Adrenal gland (tissue), 12 donors: ENCODE measurements around the gene ZNF350. TPM values are rescaled to one million over a fixed set of nuclear protein-coding genes. Genes with fewer than 3 reads are reported as not detected.
A peak's percentile ranks its signal among the peaks of the same experiment; 100 is the strongest.
"Not testable (repeated sequence)": the region's sequence is repeated elsewhere in the genome, so short reads cannot be mapped to it uniquely, and the experiment has no call there.

Source experiments
- DNase-seq, 7 donors: peaks; one replicate each; pipeline ENCODE4 v3.0.0-alpha.2; 2019 to 2020
- H3K27ac ChIP-seq, 5 donors: fragments of 200-600 bp; sonication (generic) in 4 of 5; 1 replicate in 3 of 5; 2 replicates in 2 of 5; pipeline versions ENCODE4 v1.5.1 to v1.8.0; 2016 to 2020; ENCODE audit warnings: mild to moderate bottlenecking in 1 of 5
- H3K27me3 ChIP-seq: fragments of 200-600 bp; 2 replicates; pipeline ENCODE4 v1.8.0; 2021
- H3K36me3 ChIP-seq, 2 donors: fragments of 200-600 bp; replicated peaks in 1 of 2; 1 replicate in 1 of 2; 2 replicates in 1 of 2; pipeline versions ENCODE4 v1.5.1 to v1.8.0; 2018 to 2022
- H3K4me1 ChIP-seq, 2 donors: fragments of 200-600 bp; replicated peaks in 1 of 2; 1 replicate in 1 of 2; 2 replicates in 1 of 2; pipeline versions ENCODE4 v1.5.1 to v1.8.0; 2018 to 2021
- H3K4me3 ChIP-seq, 4 donors: fragments of 200-600 bp; sonication (generic) in 3 of 4; one replicate each; pipeline ENCODE4 v1.5.1; 2016 to 2018
- H3K9me3 ChIP-seq, 3 donors: fragments of 200-600 bp; sonication (generic) in 1 of 3; replicated peaks in 1 of 3; 1 replicate in 2 of 3; 2 replicates in 1 of 3; pipeline versions ENCODE4 v1.5.1 to v1.8.0; 2016 to 2021
- CTCF ChIP-seq, 6 experiments: fragments of 450-650 bp in 4 of 6; fragments of 200-600 bp in 2 of 6; sonication (generic) in 1 of 6; IDR thresholded peaks; 1 replicate in 5 of 6; 2 replicates in 1 of 6; pipeline versions ENCODE4 v1.5.1 to v1.8.0; 2016 to 2021; ENCODE audit warnings: antibody characterized with exemption in 6 of 6, mild to moderate bottlenecking in 2 of 6, moderate library complexity in 1 of 6
- POLR2A ChIP-seq, 2 donors: fragments of 450-650 bp; IDR thresholded peaks; one replicate each; pipeline ENCODE4 v1.6.1; 2017; ENCODE audit warnings: antibody characterized with exemption in 2 of 2, mild to moderate bottlenecking in 2 of 2, moderate library complexity in 1 of 2
- WGBS, 4 donors: extraction: QIAGEN DNeasy Blood & Tissue Kit in 2 of 4; methylation state at CpG; one replicate each; pipeline versions ENCODE4 v1.1.5 to v1.1.7; 2013 to 2017; 5-methylcytosine and 5-hydroxymethylcytosine counted together
- intact Hi-C, 2 donors: fragments of 100-400 bp; cut with DNase I; formaldehyde crosslinking; loops; one replicate each; pipeline versions ENCODE4 v1.14.1 to v1.15.0; 2022 to 2023
- polyA plus RNA-seq, 3 donors: library from polyadenylated mRNA; stranded (reverse); fragments of 200-250 nt in 2 of 3; fragments of 350-450 nt in 1 of 3; fragmentation: Illumina TruSeq in 1 of 3; extraction: RNeasy Lipid Tissue Mini Kit (QIAGEN cat#74804) in 1 of 3; gene quantifications; one replicate each; pipeline ENCODE4 v1.2.3, GENCODE V29; 2013 to 2014
- total RNA-seq, 9 donors: library from RNA; depleted of rRNA in 4 of 9; stranded (reverse); fragments of >200 nt in 4 of 9; fragments of 120-200 nt in 1 of 9; fragmentation: NEBNext Ultra II Directional in 1 of 9; extraction: Animal tissue kit (Norgen Biotek cat#: 25700) in 1 of 9; gene quantifications; one replicate each; pipeline versions ENCODE4 v1.1.0 to v1.2.4, GENCODE V29; 2013 to 2023
- donor health status: healthy with polysubstance abuse.
- donor health status: Bipolar disorder and iron deficiency.
- donor health status: DM: yes; HTN: yes; CAD: no.
- donor health status: DM: no; HTN: no; CAD: no.
- donor health status: DM: no; HTN: no; CAD: no.
- donor health status: DM: yes; HTN: yes; CAD: no.

ZNF350 gene
- total and polyA plus RNA-seq, 12 donors = 4.5 to 12.8 (median 10.5) TPM

- Histone ChIP-seq H3K4me1 (no peaks in the 10 kb centered on the region), H3K4me3 (peak overlapping the region in 1 of 4 donors; percentile 23), H3K9me3 (peaks cover 0 to 57% (median 0%) of the 10 kb centered on the region in 3 donors), H3K27me3 (no peaks in the 10 kb centered on the region), H3K36me3 (peaks cover 0 to 42% of the 10 kb centered on the region in 2 donors), H3K27ac (no peak overlapping the region)
- DNase-seq = no peak
- TF ChIP-seq CTCF (IDR thresholded peaks at IDR 0.05) (no peak), POLR2A (IDR thresholded peaks at IDR 0.05) (no peak)
- 97 to 100% (median 97%) methylated on average over 5 of the region's 5 CpGs for WGBS, 4 donors
- intact Hi-C loops = no loop called here
Measured at GRCh38 chr19:51965583-51965982, 21.1 kb downstream of the ZNF350 start.

- peaks cover 0 to 10% of the 10 kb centered on the region in 2 donors for H3K36me3 ChIP-seq
- WGBS, 4 donors = 1 to 21% (median 18%) methylated on average over 5 to 7 of the region's 7 CpGs
- DNase-seq = peak in 3 of 7 donors; percentile 25 to 28 (median 26)
- intact Hi-C loops, H3K4me3 ChIP-seq, H3K27me3 ChIP-seq, H3K4me1 ChIP-seq: not testable (repeated sequence)
- peaks cover 0 to 28% (median 0%) of the 10 kb centered on the region in 3 donors for H3K9me3 ChIP-seq
- peak overlapping the region in 1 of 5 donors; percentile 21 for H3K27ac ChIP-seq
Measured at GRCh38 chr19:51960621-51961233, 25.9 kb downstream of the ZNF350 start.

- H3K4me1 ChIP-seq = no peaks in the 10 kb centered on the region
- no peak for TF ChIP-seq POLR2A (IDR thresholded peaks at IDR 0.05)
- no peak for TF ChIP-seq CTCF (IDR thresholded peaks at IDR 0.05)
- H3K27ac ChIP-seq = peak overlapping the region in 1 of 5 donors; percentile 21
- H3K36me3 ChIP-seq = peaks cover 0 to under 1% of the 10 kb centered on the region in 2 donors
- WGBS, 4 donors = 69 to 81% (median 78%) methylated on average over 4 of the region's 4 CpGs
- DNase-seq = no peak
- no peaks in the 10 kb centered on the region for H3K27me3 ChIP-seq
- no peak overlapping the region for H3K4me3 ChIP-seq
- intact Hi-C loops = no loop called here
- H3K9me3 ChIP-seq = peaks cover 0 to 19% (median 0%) of the 10 kb centered on the region in 3 donors
Measured at GRCh38 chr19:51959791-51960190, 26.8 kb downstream of the ZNF350 start.

- H3K27ac ChIP-seq, DNase-seq, H3K36me3 ChIP-seq, H3K27me3 ChIP-seq, H3K4me3 ChIP-seq, intact Hi-C loops, H3K9me3 ChIP-seq, H3K4me1 ChIP-seq: not testable (repeated sequence)
- WGBS, 4 donors = 69 to 80% (median 78%) methylated on average over 4 of the region's 4 CpGs
Measured at GRCh38 chr19:51957846-51958245, 28.8 kb downstream of the ZNF350 start.

GRCh38 chr19:51948975-51949374 is 37.7 kb downstream of the ZNF350 start:
- Histone ChIP-seq H3K4me1 (no peaks in the 10 kb centered on the region), H3K27ac (no peak overlapping the region), H3K36me3 (peaks cover 0 to 9% of the 10 kb centered on the region in 2 donors), H3K27me3 (no peaks in the 10 kb centered on the region), H3K4me3 (peak overlapping the region in 1 of 4 donors; percentile 22), H3K9me3 (peaks cover 8 to 44% (median 27%) of the 10 kb centered on the region in 3 donors)
- intact Hi-C loops = no loop called here
- 11 to 14% (median 13%) methylated on average over 15 to 25 of the region's 25 CpGs for WGBS, 4 donors
- peak in 6 of 7 donors; percentile 7 to 59 (median 20) for DNase-seq
- TF ChIP-seq CTCF (IDR thresholded peaks at IDR 0.05) (no peak), POLR2A (IDR thresholded peaks at IDR 0.05) (no peak)
